ENCODE data around the gene CKLF. TPM values are rescaled to one million over a fixed set of nuclear protein-coding genes. Genes with fewer than 3 reads are reported as not detected.

Gene CKLF
- total and polyA plus RNA-seq, 2 donors from 2014 or later: 28.7 to 42.4 TPM

- peak in 2 of 5 donors; percentile 39 to 86 for DNase-seq
- Histone ChIP-seq H3K9ac (ENCODE audit: low read length in 3 of 3) (no peak overlapping the region), H3K4me1 (ENCODE audit: control insufficient read depth in 2 of 3, insufficient read depth in 2 of 3, low read depth in 1 of 3, low read length in 3 of 3) (peaks cover 4 to 23% (median 15%) of the 10 kb centered on the region in 3 donors), H3K9me3 (ENCODE audit: control insufficient read depth in 2 of 3, insufficient read depth in 1 of 3, low read length in 3 of 3) (no peaks in the 10 kb centered on the region), H3K36me3 (ENCODE audit: control insufficient read depth in 2 of 3, insufficient read depth in 3 of 3, low read length in 3 of 3) (peaks cover 0 to 16% (median 2%) of the 10 kb centered on the region in 3 donors), H3K27ac (ENCODE audit: low read depth in 2 of 2, low read length in 2 of 2) (peak overlapping the region in 1 of 2 donors; percentile 34), H3K27me3 (ENCODE audit: control insufficient read depth, insufficient read depth, low read length) (no peaks in the 10 kb centered on the region), H3K4me3 (ENCODE audit: low read length in 3 of 3) (no peak overlapping the region)
- intact Hi-C loops (cut with DNase I): no loop called here
- no peak for TF ChIP-seq CTCF (IDR thresholded peaks at IDR 0.05; ENCODE audit: borderline replicate concordance, extremely low read depth, insufficient read depth)
- FAIRE-seq: no peak
Observed at GRCh38 chr16:66521951-66522771, 30.2 kb upstream of the CKLF start.

- FAIRE-seq (no peak), DNase-seq (no peak)
- H3K36me3 ChIP-seq (ENCODE audit: control insufficient read depth in 2 of 3, insufficient read depth in 3 of 3, low read length in 3 of 3): peaks cover 0 to 16% (median 6%) of the 10 kb centered on the region in 3 donors
- peak overlapping the region in 1 of 2 donors; percentile 35 for H3K27ac ChIP-seq (ENCODE audit: low read depth in 2 of 2, low read length in 2 of 2)
- intact Hi-C loops (cut with DNase I): no loop called here
- H3K4me3 ChIP-seq (ENCODE audit: low read length in 3 of 3): no peak overlapping the region
- H3K4me1 ChIP-seq (ENCODE audit: control insufficient read depth in 2 of 3, insufficient read depth in 2 of 3, low read depth in 1 of 3, low read length in 3 of 3): peaks cover 0 to 14% (median 7%) of the 10 kb centered on the region in 3 donors
- H3K9me3 ChIP-seq (ENCODE audit: control insufficient read depth in 2 of 3, insufficient read depth in 1 of 3, low read length in 3 of 3): no peaks in the 10 kb centered on the region
- H3K27me3 ChIP-seq (ENCODE audit: control insufficient read depth, insufficient read depth, low read length): no peaks in the 10 kb centered on the region
- H3K9ac ChIP-seq (ENCODE audit: low read length in 3 of 3): no peak overlapping the region
- no peak for TF ChIP-seq CTCF (IDR thresholded peaks at IDR 0.05; ENCODE audit: borderline replicate concordance, extremely low read depth, insufficient read depth)
Observed at GRCh38 chr16:66522816-66523590, 29.4 kb upstream of the CKLF start.

GRCh38 chr16:66523861-66524354, 28.5 kb upstream of the CKLF start:
- intact Hi-C loops (cut with DNase I): no loop called here
- Histone ChIP-seq H3K27me3 (ENCODE audit: control insufficient read depth, insufficient read depth, low read length) (no peaks in the 10 kb centered on the region), H3K9me3 (ENCODE audit: control insufficient read depth in 2 of 3, insufficient read depth in 1 of 3, low read length in 3 of 3) (no peaks in the 10 kb centered on the region), H3K27ac (ENCODE audit: low read depth in 2 of 2, low read length in 2 of 2) (no peak overlapping the region), H3K4me3 (ENCODE audit: low read length in 3 of 3) (no peak overlapping the region), H3K36me3 (ENCODE audit: control insufficient read depth in 2 of 3, insufficient read depth in 3 of 3, low read length in 3 of 3) (peaks cover 0 to 25% (median 13%) of the 10 kb centered on the region in 3 donors), H3K9ac (ENCODE audit: low read length in 3 of 3) (no peak overlapping the region), H3K4me1 (ENCODE audit: control insufficient read depth in 2 of 3, insufficient read depth in 2 of 3, low read depth in 1 of 3, low read length in 3 of 3) (peaks cover 0 to 11% (median 0%) of the 10 kb centered on the region in 3 donors)
- FAIRE-seq: no peak
- DNase-seq: no peak
- no peak for TF ChIP-seq CTCF (IDR thresholded peaks at IDR 0.05; ENCODE audit: borderline replicate concordance, extremely low read depth, insufficient read depth)
